Fibroblast of pulmonary artery (primary cell): ENCODE data around the gene LTBP2.

Experiments
- DNase-seq: peaks from one replicate; pipeline ENCODE4 v3.0.0-alpha.2; 2010; ENCODE audit warnings: low read depth
- H3K4me3 ChIP-seq: replicated peaks from 2 replicates; pipeline ENCODE4 v1.5.1; 2011; ENCODE audit warnings: low read depth, mild to moderate bottlenecking, control low read depth, low read length, moderate library complexity
- CTCF ChIP-seq: IDR thresholded peaks from 2 replicates; pipeline ENCODE4 v1.5.1; 2011; ENCODE audit warnings: mild to moderate bottlenecking, control low read depth, low read length, inconsistent platforms; ENCODE audit errors: missing control alignments

The LTBP2 gene

GRCh38 chr14:74572726-74573301 lies 39.2 kb downstream of the LTBP2 start:
- TF ChIP-seq CTCF = no peak
- DNase-seq = no peak

GRCh38 chr14:74571901-74572725 lies 39.9 kb downstream of the LTBP2 start:
- DNase-seq = peak; percentile 99

More at GRCh38 chr14:74572726-74573301, 39.2 kb downstream of the LTBP2 start:
- peak overlapping the region; percentile 21 for H3K4me3 ChIP-seq

GRCh38 chr14:74571441-74571841 lies 40.6 kb downstream of the LTBP2 start:
- DNase-seq = peak; percentile 77
- no peak for TF ChIP-seq CTCF
- H3K4me3 ChIP-seq = peak overlapping the region; percentile 10

More at GRCh38 chr14:74571901-74572725, 39.9 kb downstream of the LTBP2 start:
- peak overlapping the region; percentile 21 for H3K4me3 ChIP-seq
- no peak for TF ChIP-seq CTCF

GRCh38 chr14:74570696-74571095 lies 41.3 kb downstream of the LTBP2 start:
- no peak for TF ChIP-seq CTCF
- no peak for DNase-seq
- H3K4me3 ChIP-seq = no peak overlapping the region

- DNase-seq = peak; percentile 88
- no peak overlapping the region for H3K4me3 ChIP-seq
- no peak for TF ChIP-seq CTCF
These were observed 42.0 kb downstream of the LTBP2 start for GRCh38 chr14:74569806-74570591.

GRCh38 chr14:74569387-74569786 lies 42.6 kb downstream of the LTBP2 start:
- no peak overlapping the region for H3K4me3 ChIP-seq
- TF ChIP-seq CTCF = no peak
- no peak for DNase-seq
